ENCODE data around the gene ONECUT2.

DNA sequence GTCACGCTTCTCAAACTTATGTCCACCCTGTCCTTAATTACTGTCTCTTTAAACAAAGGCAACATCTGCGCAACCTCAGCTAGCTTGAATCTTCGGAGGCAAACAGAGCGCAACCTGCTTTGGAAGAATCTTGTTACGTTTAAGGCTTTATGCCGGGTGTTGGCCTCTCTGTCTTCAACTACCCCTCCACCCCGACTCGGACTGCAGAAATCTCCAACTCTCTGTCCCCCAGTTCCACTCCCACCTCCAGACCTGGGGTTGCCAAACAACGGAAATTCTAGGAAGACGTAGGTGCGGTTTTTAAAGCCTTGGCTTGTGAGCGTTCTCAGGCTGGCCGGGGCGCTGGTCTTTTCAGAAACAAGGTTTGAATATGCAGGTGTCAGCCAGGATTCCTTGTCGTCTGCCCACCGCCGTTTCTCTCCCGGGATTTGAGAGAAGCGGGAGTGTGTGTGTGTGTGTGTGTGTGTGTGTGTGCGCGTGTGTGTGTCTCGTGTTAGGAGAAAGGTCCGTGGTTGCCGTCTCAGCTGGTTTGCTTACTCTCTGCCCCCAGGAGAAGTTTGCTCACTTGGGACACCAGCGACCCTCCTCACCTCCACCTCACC is 1.1 kb upstream of the ONECUT2 start:
- TF ChIP-seq PRMT5 (CRISPR knock-in tag; IDR thresholded peaks at IDR 0.05), result no peak
- no peak for TF ChIP-seq TRIM25 (IDR thresholded peaks at IDR 0.05; ENCODE audit: borderline replicate concordance)
- no peak for TF ChIP-seq PHF21A (IDR thresholded peaks at IDR 0.05; ENCODE audit: borderline replicate concordance, low read depth)
- TF ChIP-seq, protein P1, sequence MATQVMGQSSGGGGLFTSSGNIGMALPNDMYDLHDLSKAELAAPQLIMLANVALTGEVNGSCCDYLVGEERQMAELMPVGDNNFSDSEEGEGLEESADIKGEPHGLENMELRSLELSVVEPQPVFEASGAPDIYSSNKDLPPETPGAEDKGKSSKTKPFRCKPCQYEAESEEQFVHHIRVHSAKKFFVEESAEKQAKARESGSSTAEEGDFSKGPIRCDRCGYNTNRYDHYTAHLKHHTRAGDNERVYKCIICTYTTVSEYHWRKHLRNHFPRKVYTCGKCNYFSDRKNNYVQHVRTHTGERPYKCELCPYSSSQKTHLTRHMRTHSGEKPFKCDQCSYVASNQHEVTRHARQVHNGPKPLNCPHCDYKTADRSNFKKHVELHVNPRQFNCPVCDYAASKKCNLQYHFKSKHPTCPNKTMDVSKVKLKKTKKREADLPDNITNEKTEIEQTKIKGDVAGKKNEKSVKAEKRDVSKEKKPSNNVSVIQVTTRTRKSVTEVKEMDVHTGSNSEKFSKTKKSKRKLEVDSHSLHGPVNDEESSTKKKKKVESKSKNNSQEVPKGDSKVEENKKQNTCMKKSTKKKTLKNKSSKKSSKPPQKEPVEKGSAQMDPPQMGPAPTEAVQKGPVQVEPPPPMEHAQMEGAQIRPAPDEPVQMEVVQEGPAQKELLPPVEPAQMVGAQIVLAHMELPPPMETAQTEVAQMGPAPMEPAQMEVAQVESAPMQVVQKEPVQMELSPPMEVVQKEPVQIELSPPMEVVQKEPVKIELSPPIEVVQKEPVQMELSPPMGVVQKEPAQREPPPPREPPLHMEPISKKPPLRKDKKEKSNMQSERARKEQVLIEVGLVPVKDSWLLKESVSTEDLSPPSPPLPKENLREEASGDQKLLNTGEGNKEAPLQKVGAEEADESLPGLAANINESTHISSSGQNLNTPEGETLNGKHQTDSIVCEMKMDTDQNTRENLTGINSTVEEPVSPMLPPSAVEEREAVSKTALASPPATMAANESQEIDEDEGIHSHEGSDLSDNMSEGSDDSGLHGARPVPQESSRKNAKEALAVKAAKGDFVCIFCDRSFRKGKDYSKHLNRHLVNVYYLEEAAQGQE (IDR thresholded peaks at IDR 0.05; ENCODE audit: borderline replicate concordance), result no peak
- TF ChIP-seq, protein P1 (CRISPR knock-in tag; IDR thresholded peaks at IDR 0.05; ENCODE audit: low read depth), result no peak
- no peak for TF ChIP-seq RAD21 (CRISPR knock-in tag; conservative IDR thresholded peaks at IDR 0.05 in 1 of 2, IDR thresholded peaks at IDR 0.05 in 1 of 2)
- TF ChIP-seq FOXJ3 (CRISPR knock-in tag; IDR thresholded peaks at IDR 0.05), result no peak
- no peak for TF ChIP-seq MAFK (IDR thresholded peaks at IDR 0.05; ENCODE audit: low read length)
- TF ChIP-seq MYC (IDR thresholded peaks at IDR 0.05; ENCODE audit: low read depth, low read length), result no peak
- TF ChIP-seq MYC (CRISPR knock-in tag; IDR thresholded peaks at IDR 0.05; ENCODE audit: borderline replicate concordance, low read depth), result no peak
- no peak for TF ChIP-seq ZNF133 (CRISPR knock-in tag; IDR thresholded peaks at IDR 0.05)
- TF ChIP-seq, protein P2, sequence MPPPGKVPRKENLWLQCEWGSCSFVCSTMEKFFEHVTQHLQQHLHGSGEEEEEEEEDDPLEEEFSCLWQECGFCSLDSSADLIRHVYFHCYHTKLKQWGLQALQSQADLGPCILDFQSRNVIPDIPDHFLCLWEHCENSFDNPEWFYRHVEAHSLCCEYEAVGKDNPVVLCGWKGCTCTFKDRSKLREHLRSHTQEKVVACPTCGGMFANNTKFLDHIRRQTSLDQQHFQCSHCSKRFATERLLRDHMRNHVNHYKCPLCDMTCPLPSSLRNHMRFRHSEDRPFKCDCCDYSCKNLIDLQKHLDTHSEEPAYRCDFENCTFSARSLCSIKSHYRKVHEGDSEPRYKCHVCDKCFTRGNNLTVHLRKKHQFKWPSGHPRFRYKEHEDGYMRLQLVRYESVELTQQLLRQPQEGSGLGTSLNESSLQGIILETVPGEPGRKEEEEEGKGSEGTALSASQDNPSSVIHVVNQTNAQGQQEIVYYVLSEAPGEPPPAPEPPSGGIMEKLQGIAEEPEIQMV (tag; conservative IDR thresholded peaks at IDR 0.05; ENCODE audit: low read depth), result no peak
- no peak for TF ChIP-seq ZNF121 (CRISPR knock-in tag; conservative IDR thresholded peaks at IDR 0.05)
- TF ChIP-seq, protein P3, sequence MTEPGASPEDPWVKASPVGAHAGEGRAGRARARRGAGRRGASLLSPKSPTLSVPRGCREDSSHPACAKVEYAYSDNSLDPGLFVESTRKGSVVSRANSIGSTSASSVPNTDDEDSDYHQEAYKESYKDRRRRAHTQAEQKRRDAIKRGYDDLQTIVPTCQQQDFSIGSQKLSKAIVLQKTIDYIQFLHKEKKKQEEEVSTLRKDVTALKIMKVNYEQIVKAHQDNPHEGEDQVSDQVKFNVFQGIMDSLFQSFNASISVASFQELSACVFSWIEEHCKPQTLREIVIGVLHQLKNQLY (CRISPR knock-in tag; conservative IDR thresholded peaks at IDR 0.05), result no peak
- TF ChIP-seq, protein P4, sequence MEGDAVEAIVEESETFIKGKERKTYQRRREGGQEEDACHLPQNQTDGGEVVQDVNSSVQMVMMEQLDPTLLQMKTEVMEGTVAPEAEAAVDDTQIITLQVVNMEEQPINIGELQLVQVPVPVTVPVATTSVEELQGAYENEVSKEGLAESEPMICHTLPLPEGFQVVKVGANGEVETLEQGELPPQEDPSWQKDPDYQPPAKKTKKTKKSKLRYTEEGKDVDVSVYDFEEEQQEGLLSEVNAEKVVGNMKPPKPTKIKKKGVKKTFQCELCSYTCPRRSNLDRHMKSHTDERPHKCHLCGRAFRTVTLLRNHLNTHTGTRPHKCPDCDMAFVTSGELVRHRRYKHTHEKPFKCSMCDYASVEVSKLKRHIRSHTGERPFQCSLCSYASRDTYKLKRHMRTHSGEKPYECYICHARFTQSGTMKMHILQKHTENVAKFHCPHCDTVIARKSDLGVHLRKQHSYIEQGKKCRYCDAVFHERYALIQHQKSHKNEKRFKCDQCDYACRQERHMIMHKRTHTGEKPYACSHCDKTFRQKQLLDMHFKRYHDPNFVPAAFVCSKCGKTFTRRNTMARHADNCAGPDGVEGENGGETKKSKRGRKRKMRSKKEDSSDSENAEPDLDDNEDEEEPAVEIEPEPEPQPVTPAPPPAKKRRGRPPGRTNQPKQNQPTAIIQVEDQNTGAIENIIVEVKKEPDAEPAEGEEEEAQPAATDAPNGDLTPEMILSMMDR (IDR thresholded peaks at IDR 0.05 in 2 of 3, conservative IDR thresholded peaks at IDR 0.05 in 1 of 3; ENCODE audit: insufficient read depth in 2 of 3, low read depth in 1 of 3, low read length in 3 of 3), result no peak
